Trophoblast cell (in vitro differentiated cells and primary cell): ENCODE results near the gene HAND2.

Experiments used
- DNase-seq, 2 donors: peaks; one replicate each; pipeline ENCODE4 v3.0.0-alpha.2; 2016
- H2AFZ ChIP-seq: 2 replicates; pipeline ENCODE4 v1.6.1; 2013; ENCODE audit warnings: low read length, moderate library complexity, mild to moderate bottlenecking; ENCODE audit not compliant: insufficient read depth, poor library complexity
- H2AK5ac ChIP-seq: 2 replicates; pipeline ENCODE4 v1.6.1; 2013; ENCODE audit warnings: mild to moderate bottlenecking, low read length
- H2BK120ac ChIP-seq: 2 replicates; pipeline ENCODE4 v1.6.1; 2013; ENCODE audit warnings: low read length, mild to moderate bottlenecking, moderate library complexity; ENCODE audit not compliant: insufficient read depth, poor library complexity
- H2BK12ac ChIP-seq: 2 replicates; pipeline ENCODE4 v1.6.1; 2013; ENCODE audit warnings: mild to moderate bottlenecking, low read length, moderate library complexity
- H2BK5ac ChIP-seq: 2 replicates; pipeline ENCODE4 v1.6.1; 2013; ENCODE audit warnings: low read length, low read depth, moderate library complexity, mild to moderate bottlenecking; ENCODE audit not compliant: poor library complexity
- H3K14ac ChIP-seq: 2 replicates; pipeline ENCODE4 v1.6.1; 2013; ENCODE audit warnings: mild to moderate bottlenecking, low read length
- H3K18ac ChIP-seq: 2 replicates; pipeline ENCODE4 v1.6.1; 2013; ENCODE audit warnings: mild to moderate bottlenecking, low read length
- H3K23ac ChIP-seq: 2 replicates; pipeline ENCODE4 v1.6.1; 2013; ENCODE audit warnings: low read length
- H3K27ac ChIP-seq: 2 replicates; pipeline ENCODE4 v1.5.1; 2013; ENCODE audit warnings: low read depth, mild to moderate bottlenecking, inconsistent platforms, low read length, moderate library complexity
- H3K27me3 ChIP-seq: 2 replicates; pipeline ENCODE4 v1.6.1; 2013; ENCODE audit warnings: inconsistent platforms, mild to moderate bottlenecking, low read length, moderate library complexity; ENCODE audit not compliant: insufficient read depth
- H3K36me3 ChIP-seq, 2 experiments: 1 replicate in 1 of 2; 2 replicates in 1 of 2; pipeline ENCODE4 v1.6.1; 2013; ENCODE audit warnings: low read length in 2 of 2, mild to moderate bottlenecking in 2 of 2, moderate library complexity in 1 of 2; ENCODE audit not compliant: insufficient read depth in 2 of 2, control insufficient read depth in 1 of 2
- H3K4ac ChIP-seq: 2 replicates; pipeline ENCODE4 v1.6.1; 2013; ENCODE audit warnings: low read depth, mild to moderate bottlenecking, low read length, moderate library complexity
- H3K4me1 ChIP-seq, 2 experiments: 1 replicate in 1 of 2; 2 replicates in 1 of 2; pipeline ENCODE4 v1.6.1; 2013; ENCODE audit warnings: low read length in 2 of 2, mild to moderate bottlenecking in 2 of 2, moderate library complexity in 1 of 2; ENCODE audit not compliant: insufficient read depth in 2 of 2, control insufficient read depth in 1 of 2
- H3K4me2 ChIP-seq: 2 replicates; pipeline ENCODE4 v1.6.1; 2013; ENCODE audit warnings: inconsistent platforms, mild to moderate bottlenecking, low read length, moderate library complexity
- H3K4me3 ChIP-seq: 2 replicates; pipeline ENCODE4 v1.5.1; 2013; ENCODE audit warnings: mild to moderate bottlenecking, low read depth, low read length, inconsistent platforms
- H3K79me1 ChIP-seq: one replicate; pipeline ENCODE4 v1.6.1; 2013; ENCODE audit warnings: low read length
- H3K79me2 ChIP-seq: 2 replicates; pipeline ENCODE4 v1.6.1; 2013; ENCODE audit warnings: low read length, mild to moderate bottlenecking; ENCODE audit not compliant: control insufficient read depth, insufficient read depth, poor library complexity
- H3K9ac ChIP-seq: 2 replicates; pipeline ENCODE4 v1.6.1; 2013; ENCODE audit warnings: mild to moderate bottlenecking, low read length
- H3K9me3 ChIP-seq: 2 replicates; pipeline ENCODE4 v1.6.1; 2013; ENCODE audit warnings: low read depth, mild to moderate bottlenecking, control low read depth, inconsistent platforms, low read length; ENCODE audit not compliant: insufficient read depth
- H4K12ac ChIP-seq: 2 replicates; pipeline ENCODE4 v1.6.1; 2013; ENCODE audit warnings: low read depth, mild to moderate bottlenecking, low read length, moderate library complexity
- H4K8ac ChIP-seq: 2 replicates; pipeline ENCODE4 v1.6.1; 2013; ENCODE audit warnings: low read depth, mild to moderate bottlenecking, low read length, moderate library complexity
- H4K91ac ChIP-seq: one replicate; pipeline ENCODE4 v1.6.1; 2013; ENCODE audit warnings: low read depth, mild to moderate bottlenecking, low read length, moderate library complexity
- WGBS: extraction: QIAGEN DNeasy Blood & Tissue Kit; methylation state at CpG from one replicate; pipeline ENCODE4 v1.1.7; 2013; ENCODE audit warnings: missing lambda C conversion rate; ENCODE audit not compliant: insufficient read length, insufficient coverage; ENCODE audit errors: extremely low coverage; 5-methylcytosine and 5-hydroxymethylcytosine counted together

Gene HAND2

GRCh38 chr4:173489514-173489913, 40.5 kb downstream of the HAND2 start:
- Histone ChIP-seq H3K36me3 (no peaks in the 10 kb centered on the region), H2AK5ac (no peak overlapping the region), H3K4me3 (no peak overlapping the region), H3K79me1 (no peaks in the 10 kb centered on the region), H3K14ac (no peak overlapping the region), H3K4me2 (no peak overlapping the region), H3K4me1 (peaks cover 2 to 13% of the 10 kb centered on the region in 2 experiments), H2BK120ac (no peak overlapping the region), H3K79me2 (no peaks in the 10 kb centered on the region), H4K91ac (no peak overlapping the region), H3K4ac (no peak overlapping the region), H3K18ac (no peak overlapping the region), H4K12ac (no peak overlapping the region), H2AFZ (no peak overlapping the region), H2BK12ac (no peak overlapping the region), H4K8ac (no peak overlapping the region), H3K9ac (no peak overlapping the region), H3K27ac (no peak overlapping the region), H3K27me3 (no peaks in the 10 kb centered on the region), H2BK5ac (no peak overlapping the region), H3K9me3 (no peaks in the 10 kb centered on the region), H3K23ac (no peak overlapping the region)
- DNase-seq, result no peak

GRCh38 chr4:173488656-173489055, 41.4 kb downstream of the HAND2 start:
- H3K4me1 ChIP-seq, result peaks cover 2 to 10% of the 10 kb centered on the region in 2 experiments
- no peak overlapping the region for H2AFZ ChIP-seq
- no peak overlapping the region for H3K23ac ChIP-seq
- no peak overlapping the region for H2AK5ac ChIP-seq
- no peaks in the 10 kb centered on the region for H3K9me3 ChIP-seq
- H3K27me3 ChIP-seq, result no peaks in the 10 kb centered on the region
- no peak overlapping the region for H3K4me2 ChIP-seq
- no CpG with 5 or more reads among the region's 1 CpG for WGBS
- H3K18ac ChIP-seq, result no peak overlapping the region
- no peak overlapping the region for H4K91ac ChIP-seq
- H3K9ac ChIP-seq, result no peak overlapping the region
- H2BK12ac ChIP-seq, result no peak overlapping the region
- H3K79me2 ChIP-seq, result no peaks in the 10 kb centered on the region
- no peak overlapping the region for H3K14ac ChIP-seq
- no peak overlapping the region for H2BK5ac ChIP-seq
- H3K4ac ChIP-seq, result no peak overlapping the region
- H4K12ac ChIP-seq, result no peak overlapping the region
- no peak for DNase-seq
- no peak overlapping the region for H2BK120ac ChIP-seq
- no peak overlapping the region for H3K27ac ChIP-seq
- H3K36me3 ChIP-seq, result no peaks in the 10 kb centered on the region
- H4K8ac ChIP-seq, result no peak overlapping the region
- no peaks in the 10 kb centered on the region for H3K79me1 ChIP-seq
- no peak overlapping the region for H3K4me3 ChIP-seq

- Histone ChIP-seq H3K4me3 (no peak overlapping the region), H3K4ac (no peak overlapping the region), H2AK5ac (no peak overlapping the region), H2BK120ac (no peak overlapping the region), H3K79me2 (no peaks in the 10 kb centered on the region), H3K18ac (no peak overlapping the region), H2BK12ac (no peak overlapping the region), H4K12ac (no peak overlapping the region), H3K23ac (no peak overlapping the region), H3K4me1 (peaks cover 2 to 10% of the 10 kb centered on the region in 2 experiments), H3K4me2 (no peak overlapping the region), H3K14ac (no peak overlapping the region), H3K27ac (no peak overlapping the region), H3K9ac (no peak overlapping the region), H4K91ac (no peak overlapping the region), H3K36me3 (no peaks in the 10 kb centered on the region), H2BK5ac (no peak overlapping the region), H2AFZ (no peak overlapping the region), H3K27me3 (no peaks in the 10 kb centered on the region), H4K8ac (no peak overlapping the region), H3K79me1 (no peaks in the 10 kb centered on the region), H3K9me3 (no peaks in the 10 kb centered on the region)
- no peak for DNase-seq
- WGBS, result no CpG with 5 or more reads among the region's 1 CpG
These were observed 42.0 kb downstream of the HAND2 start for GRCh38 chr4:173488074-173488473.

- H3K14ac ChIP-seq, result no peak overlapping the region
- no peak overlapping the region for H2AK5ac ChIP-seq
- H3K4me2 ChIP-seq, result no peak overlapping the region
- H3K23ac ChIP-seq, result no peak overlapping the region
- H4K8ac ChIP-seq, result no peak overlapping the region
- no peaks in the 10 kb centered on the region for H3K79me1 ChIP-seq
- H3K4ac ChIP-seq, result no peak overlapping the region
- no peak overlapping the region for H3K18ac ChIP-seq
- no peak overlapping the region for H3K9ac ChIP-seq
- no peak overlapping the region for H4K91ac ChIP-seq
- H2BK120ac ChIP-seq, result no peak overlapping the region
- peaks cover 2% of the 10 kb centered on the region for H3K9me3 ChIP-seq
- H2BK5ac ChIP-seq, result no peak overlapping the region
- no peak overlapping the region for H3K27ac ChIP-seq
- H4K12ac ChIP-seq, result no peak overlapping the region
- WGBS, result no CpG with 5 or more reads among the region's 1 CpG
- H3K36me3 ChIP-seq, result no peaks in the 10 kb centered on the region
- H2AFZ ChIP-seq, result no peak overlapping the region
- H3K4me3 ChIP-seq, result no peak overlapping the region
- H3K4me1 ChIP-seq, result peaks cover 2 to 10% of the 10 kb centered on the region in 2 experiments
- no peaks in the 10 kb centered on the region for H3K27me3 ChIP-seq
- DNase-seq, result no peak
- H3K79me2 ChIP-seq, result no peaks in the 10 kb centered on the region
- no peak overlapping the region for H2BK12ac ChIP-seq
These were observed 43.2 kb downstream of the HAND2 start for GRCh38 chr4:173486714-173487392.
